Measurements from ENCODE around the gene GOLGA6B.

DNA sequence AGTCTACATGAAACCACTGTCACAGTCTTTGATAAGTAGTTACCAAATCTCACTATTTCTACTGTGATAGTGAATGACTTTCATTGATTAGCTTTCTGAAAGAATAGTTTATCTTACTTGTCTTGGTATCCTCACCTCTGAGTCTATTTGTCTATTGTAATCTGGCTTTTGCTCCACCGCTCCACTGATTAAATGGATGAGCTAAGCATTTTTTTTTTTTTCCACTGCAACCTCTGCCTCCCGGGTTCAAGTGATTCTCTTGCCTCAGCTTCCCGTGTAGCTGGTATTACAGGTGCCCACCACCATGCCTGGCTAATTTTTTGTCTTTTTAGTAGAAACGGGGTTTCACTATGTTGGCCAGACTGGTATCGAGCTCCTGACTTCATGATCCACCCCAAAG lies 44.4 kb downstream of the GOLGA6B start:
- TF ChIP-seq POLR2A (IDR thresholded peaks at IDR 0.05), result no peak
- TF ChIP-seq, protein P1, sequence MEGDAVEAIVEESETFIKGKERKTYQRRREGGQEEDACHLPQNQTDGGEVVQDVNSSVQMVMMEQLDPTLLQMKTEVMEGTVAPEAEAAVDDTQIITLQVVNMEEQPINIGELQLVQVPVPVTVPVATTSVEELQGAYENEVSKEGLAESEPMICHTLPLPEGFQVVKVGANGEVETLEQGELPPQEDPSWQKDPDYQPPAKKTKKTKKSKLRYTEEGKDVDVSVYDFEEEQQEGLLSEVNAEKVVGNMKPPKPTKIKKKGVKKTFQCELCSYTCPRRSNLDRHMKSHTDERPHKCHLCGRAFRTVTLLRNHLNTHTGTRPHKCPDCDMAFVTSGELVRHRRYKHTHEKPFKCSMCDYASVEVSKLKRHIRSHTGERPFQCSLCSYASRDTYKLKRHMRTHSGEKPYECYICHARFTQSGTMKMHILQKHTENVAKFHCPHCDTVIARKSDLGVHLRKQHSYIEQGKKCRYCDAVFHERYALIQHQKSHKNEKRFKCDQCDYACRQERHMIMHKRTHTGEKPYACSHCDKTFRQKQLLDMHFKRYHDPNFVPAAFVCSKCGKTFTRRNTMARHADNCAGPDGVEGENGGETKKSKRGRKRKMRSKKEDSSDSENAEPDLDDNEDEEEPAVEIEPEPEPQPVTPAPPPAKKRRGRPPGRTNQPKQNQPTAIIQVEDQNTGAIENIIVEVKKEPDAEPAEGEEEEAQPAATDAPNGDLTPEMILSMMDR (IDR thresholded peaks at IDR 0.05), result no peak

Measured in esophagus squamous epithelium (tissue), 4 donors.